Activated CD8-positive, alpha-beta memory T cell treated with anti-CD3 and anti-CD28 coated beads, Interleukin-2, amount 50 U/mL, for 4 hours (primary cell): ENCODE results near the gene CDC42EP5.

Experiments
- DNase-seq: peaks from one replicate; pipeline ENCODE4 v3.0.0-alpha.2; 2020

The CDC42EP5 gene

GRCh38 chr19:54461613-54462012 lies 11.5 kb downstream of the CDC42EP5 start:
- no peak for DNase-seq

GRCh38 chr19:54461210-54461609 lies 11.9 kb downstream of the CDC42EP5 start:
- no peak for DNase-seq

GRCh38 chr19:54460230-54461005 lies 12.7 kb downstream of the CDC42EP5 start:
- DNase-seq: no peak

GRCh38 chr19:54459282-54460229 lies 13.5 kb downstream of the CDC42EP5 start:
- no peak for DNase-seq

- DNase-seq: no peak
Measured at GRCh38 chr19:54458648-54459281, 14.3 kb downstream of the CDC42EP5 start.

- no peak for DNase-seq
Measured at GRCh38 chr19:54457773-54458647, 15.1 kb downstream of the CDC42EP5 start.

- no peak for DNase-seq
Measured at GRCh38 chr19:54456423-54457373, 16.4 kb downstream of the CDC42EP5 start.

- no peak for DNase-seq
Measured at GRCh38 chr19:54455786-54456422, 17.2 kb downstream of the CDC42EP5 start.

- no peak for DNase-seq
Measured at GRCh38 chr19:54454781-54455675, 18.1 kb downstream of the CDC42EP5 start.

GRCh38 chr19:54453921-54454780 lies 18.9 kb downstream of the CDC42EP5 start:
- DNase-seq: no peak

- no peak for DNase-seq
Measured at GRCh38 chr19:54452626-54453025, 20.5 kb downstream of the CDC42EP5 start.

- no peak for DNase-seq
Measured at GRCh38 chr19:54451997-54452396, 21.1 kb downstream of the CDC42EP5 start.

GRCh38 chr19:54451331-54451871 lies 21.7 kb downstream of the CDC42EP5 start:
- DNase-seq: no peak

- DNase-seq: no peak
Measured at GRCh38 chr19:54449701-54450069, 23.4 kb downstream of the CDC42EP5 start.

GRCh38 chr19:54448774-54449700 lies 24.1 kb downstream of the CDC42EP5 start, which contains the start of gene LENG8:
LENG8 (plus strand) TSS chr19:54449199; CDS start chr19:54451345, 2,146 bp downstream.
- DNase-seq: peak; percentile 97

GRCh38 chr19:54448040-54448773 lies 24.9 kb downstream of the CDC42EP5 start:
- DNase-seq: peak; percentile 35
